Stimulated activated CD8-positive, alpha-beta memory T cell treated with anti-CD3 and anti-CD28 coated beads, Interleukin-12 subunit alpha, Interleukin-12 subunit beta, amount 100 ng/mL, for 4 hours (primary cell): ENCODE data around the gene KRTAP4-16.
"Not testable (repeated sequence)": the region's sequence is repeated elsewhere in the genome, so short reads cannot be mapped to it uniquely, and the experiment has no call there.

Source experiments
- DNase-seq: peaks from one replicate; pipeline ENCODE4 v3.0.0-alpha.2; 2020; ENCODE audit warnings: low read depth

Gene KRTAP4-16

GRCh38 chr17:41073676-41074075 is 28.3 kb downstream of the KRTAP4-16 start:
- no peak for DNase-seq

- no peak for DNase-seq
These were observed 30.2 kb downstream of the KRTAP4-16 start for GRCh38 chr17:41071606-41072360.

- DNase-seq = no peak
These were observed 33.0 kb downstream of the KRTAP4-16 start for GRCh38 chr17:41069031-41069430.

- DNase-seq = no peak
These were observed 34.7 kb downstream of the KRTAP4-16 start for GRCh38 chr17:41067281-41067680.

GRCh38 chr17:41065829-41066624 is 36.0 kb downstream of the KRTAP4-16 start, which contains the start of gene KRTAP2-4:
Gene KRTAP2-4 (minus strand): TSS chr17:41065879. CDS start chr17:41065845, 34 bp downstream.
- DNase-seq = no peak

GRCh38 chr17:41065016-41065689 is 36.9 kb downstream of the KRTAP4-16 start:
- not testable (repeated sequence) for DNase-seq

- DNase-seq = no peak
These were observed 37.7 kb downstream of the KRTAP4-16 start for GRCh38 chr17:41064301-41064700.

GRCh38 chr17:41063449-41063848 is 38.6 kb downstream of the KRTAP4-16 start:
- no peak for DNase-seq

- no peak for DNase-seq
These were observed 40.0 kb downstream of the KRTAP4-16 start for GRCh38 chr17:41061964-41062363.

- no peak for DNase-seq
These were observed 41.9 kb downstream of the KRTAP4-16 start, which contains the start of gene KRTAP2-3 for GRCh38 chr17:41060052-41060604. Gene KRTAP2-3 (minus strand): TSS chr17:41060114. CDS start chr17:41060050, 64 bp downstream.

GRCh38 chr17:41059276-41060051 is 42.5 kb downstream of the KRTAP4-16 start:
- not testable (repeated sequence) for DNase-seq

GRCh38 chr17:41058741-41059140 is 43.3 kb downstream of the KRTAP4-16 start:
- no peak for DNase-seq

- DNase-seq = no peak
These were observed 44.5 kb downstream of the KRTAP4-16 start for GRCh38 chr17:41057547-41057946.

GRCh38 chr17:41055130-41055529 is 46.9 kb downstream of the KRTAP4-16 start, which contains the start of gene KRTAP2-2:
Gene KRTAP2-2 (minus strand): TSS chr17:41055230. CDS start chr17:41055211, 19 bp downstream.
- DNase-seq = not testable (repeated sequence)

GRCh38 chr17:41054556-41054955 is 47.5 kb downstream of the KRTAP4-16 start:
- not testable (repeated sequence) for DNase-seq

- DNase-seq = no peak
These were observed 48.0 kb downstream of the KRTAP4-16 start for GRCh38 chr17:41054025-41054424.

- no peak for DNase-seq
These were observed 49.4 kb downstream of the KRTAP4-16 start for GRCh38 chr17:41052566-41052965.
